Measurements from ENCODE around the gene RAB17.

- no peak for TF ChIP-seq SKIL (IDR thresholded peaks at IDR 0.05; ENCODE audit: low read depth, poor library complexity, severe bottlenecking)
- no peak for TF ChIP-seq KDM1A (IDR thresholded peaks at IDR 0.05; ENCODE audit: borderline replicate concordance)
- no peak for TF ChIP-seq USF1 (IDR thresholded peaks at IDR 0.05; ENCODE audit: borderline replicate concordance, extremely low read length, insufficient read depth, low read depth, low read length)
- no peak for TF ChIP-seq TCF12 (IDR thresholded peaks at IDR 0.05; ENCODE audit: low read depth, low read length)
- TF ChIP-seq CTCF (IDR thresholded peaks at IDR 0.05 in 2 of 3, conservative IDR thresholded peaks at IDR 0.05 in 1 of 3; ENCODE audit: control insufficient read depth in 2 of 3, extremely low read depth in 1 of 3, insufficient read depth in 1 of 3, low read depth in 3 of 3, low read length in 3 of 3): no peak
- TF ChIP-seq MYC (IDR thresholded peaks at IDR 0.05; ENCODE audit: insufficient read depth, insufficient read length, insufficient replicate concordance, low read length, severe bottlenecking): no peak
- TF ChIP-seq MXI1 (IDR thresholded peaks at IDR 0.05; ENCODE audit: low read depth, low read length): no peak
- TF ChIP-seq POLR2A (IDR thresholded peaks at IDR 0.05; ENCODE audit: low read depth, low read length): no peak
- TF ChIP-seq EP300 (IDR thresholded peaks at IDR 0.05; ENCODE audit: borderline replicate concordance in 1 of 2, control insufficient read depth in 1 of 2, low read depth in 2 of 2, low read length in 2 of 2): no peak
These were observed 36.4 kb upstream of the RAB17 start for GRCh38 chr2:237626813-237627440.

Measured in GM12878 (cell line).